Activated CD8-positive, alpha-beta memory T cell treated with anti-CD3 and anti-CD28 coated beads, Interleukin-2, amount 50 U/mL, for 1 hour (primary cell): Measurements from ENCODE around the gene BCL11B.

Experiments used
- DNase-seq: peaks from one replicate; pipeline ENCODE4 v3.0.0-alpha.2; 2020; ENCODE audit errors: extremely low read depth

The BCL11B gene

GRCh38 chr14:99271951-99272631 is at the start of gene BCL11B:
Gene BCL11B, minus strand, starts transcription at chr14:99272197. Its CDS starts 979 bp downstream, at chr14:99271218.
- peak; percentile 84 for DNase-seq

- DNase-seq: no peak
Observed at GRCh38 chr14:99321236-99321925, 49.4 kb upstream of the BCL11B start.

GRCh38 chr14:99320621-99321235 is 48.7 kb upstream of the BCL11B start:
- DNase-seq: no peak

GRCh38 chr14:99320105-99320572 is 48.1 kb upstream of the BCL11B start:
- DNase-seq: peak; percentile 18

- DNase-seq: no peak
Observed at GRCh38 chr14:99318959-99319295, 46.9 kb upstream of the BCL11B start.

GRCh38 chr14:99318091-99318958 is 46.3 kb upstream of the BCL11B start:
- DNase-seq: no peak

GRCh38 chr14:99317231-99318090 is 45.5 kb upstream of the BCL11B start:
- no peak for DNase-seq

- no peak for DNase-seq
Observed at GRCh38 chr14:99316281-99317163, 44.5 kb upstream of the BCL11B start.

- no peak for DNase-seq
Observed at GRCh38 chr14:99315197-99315596, 43.2 kb upstream of the BCL11B start.

GRCh38 chr14:99314623-99315022 is 42.6 kb upstream of the BCL11B start:
- no peak for DNase-seq

- DNase-seq: no peak
Observed at GRCh38 chr14:99313234-99313633, 41.2 kb upstream of the BCL11B start.

- no peak for DNase-seq
Observed at GRCh38 chr14:99312106-99312505, 40.1 kb upstream of the BCL11B start.

GRCh38 chr14:99309220-99309766 is 37.3 kb upstream of the BCL11B start:
- no peak for DNase-seq

- no peak for DNase-seq
Observed at GRCh38 chr14:99304208-99304607, 32.2 kb upstream of the BCL11B start.

- no peak for DNase-seq
Observed at GRCh38 chr14:99300190-99300589, 28.2 kb upstream of the BCL11B start.

- no peak for DNase-seq
Observed at GRCh38 chr14:99296517-99296916, 24.5 kb upstream of the BCL11B start.

- DNase-seq: no peak
Observed at GRCh38 chr14:99289394-99290189, 17.6 kb upstream of the BCL11B start.

- no peak for DNase-seq
Observed at GRCh38 chr14:99288948-99289347, 17.0 kb upstream of the BCL11B start.
